Activated CD4-positive, alpha-beta T cell treated with anti-CD3 and anti-CD28 coated beads for 36 hours (primary cell): ENCODE data around the gene FMO1. TPM values are rescaled to one million over a fixed set of nuclear protein-coding genes. Genes with fewer than 3 reads are reported as not detected.
"Not testable (repeated sequence)": the region's sequence is repeated elsewhere in the genome, so short reads cannot be mapped to it uniquely, and the experiment has no call there.

ENCODE experiments used
- ATAC-seq: fragments of 200-7000 bp; cut with Tn5 transposase; one replicate; pipeline ENCODE4 v1.10.0; 2021; ENCODE audit warnings: mild to moderate bottlenecking, moderate library complexity
- CTCF ChIA-PET: fragments of 350-600 bp; sonication (Branson Sonifier 250); formaldehyde crosslinking; loops from one replicate; lab custom pipeline; 2021; ENCODE audit warnings: antibody characterized with exemption; lab: Charles Lee
- POLR2A ChIA-PET: fragments of 350-600 bp; sonication (Branson Sonifier 250); formaldehyde crosslinking; loops from one replicate; lab custom pipeline; 2021; ENCODE audit warnings: antibody characterized with exemption, inconsistent platforms; lab: Charles Lee
- DNase-seq: peaks from one replicate; pipeline ENCODE4 v3.0.0-alpha.2; 2020
- H3K27ac Mint-ChIP-seq: one replicate; pipeline ENCODE4 v1.8.0; 2021; ENCODE audit warnings: mixed read lengths
- H3K27me3 Mint-ChIP-seq: one replicate; pipeline ENCODE4 v1.8.0; 2021; ENCODE audit warnings: mixed read lengths
- H3K36me3 Mint-ChIP-seq: one replicate; pipeline ENCODE4 v1.8.0; 2021; ENCODE audit warnings: low read depth, mixed read lengths
- H3K4me1 Mint-ChIP-seq: one replicate; pipeline ENCODE4 v1.8.0; 2021; ENCODE audit warnings: mixed read lengths
- H3K4me3 Mint-ChIP-seq: one replicate; pipeline ENCODE4 v1.8.0; 2021; ENCODE audit warnings: mild to moderate bottlenecking, moderate library complexity, mixed read lengths
- H3K9me3 Mint-ChIP-seq: one replicate; pipeline ENCODE4 v1.8.0; 2021; ENCODE audit warnings: low read depth, mixed read lengths
- intact Hi-C, 2 experiments: fragments of 100-400 bp; cut with DNase I in 1 of 2; cut with micrococcal nuclease in 1 of 2; formaldehyde crosslinking; loops; one replicate each; pipeline versions ENCODE4 v1.14.2 to v1.15.1; 2022 to 2024; cut with DNase I, micrococcal nuclease
- total RNA-seq, 2 experiments: library from RNA; stranded (reverse); gene quantifications; one replicate each; pipeline ENCODE4 v1.2.3, GENCODE V29; 2021

FMO1 gene
- total RNA-seq, 2 experiments from 2014 or later = not detected

DNA sequence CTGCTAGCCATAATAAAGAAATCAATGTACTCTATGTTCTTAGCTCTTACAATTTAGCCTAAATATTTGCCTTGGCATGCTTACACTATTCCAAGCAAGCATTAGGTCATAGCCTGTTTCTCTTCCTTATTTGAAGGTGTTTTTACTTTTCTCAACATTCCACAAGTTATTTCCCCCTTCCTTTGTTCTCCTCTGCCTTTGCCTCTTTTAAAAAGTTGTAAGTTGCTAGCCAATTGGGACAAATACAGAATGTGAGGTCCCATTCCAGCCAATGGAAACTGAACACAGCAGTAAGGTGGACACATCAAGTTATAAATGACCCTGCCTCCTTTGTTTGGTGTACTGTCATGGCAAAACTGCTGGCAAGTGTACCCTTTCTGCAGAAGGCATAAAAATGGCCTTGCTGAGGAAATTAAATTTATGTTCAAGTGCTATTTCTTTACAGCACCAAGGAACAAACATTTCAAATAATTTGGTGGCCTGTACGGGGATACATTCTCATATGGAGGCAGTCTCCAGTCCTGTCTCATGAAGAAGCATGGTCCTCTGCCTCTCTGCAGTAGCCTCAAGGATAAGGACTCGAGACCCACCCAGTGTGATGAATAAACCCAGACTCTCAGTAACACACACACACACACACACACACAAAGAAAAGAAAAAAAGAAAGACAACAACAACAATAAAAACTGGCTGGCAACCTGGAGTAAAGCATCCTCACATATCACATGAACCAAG lies 28.8 kb upstream of the FMO1 start:
- no peaks in the 10 kb centered on the region for H3K9me3 Mint-ChIP-seq
- intact Hi-C loops = no loop called here
- no peaks in the 10 kb centered on the region for H3K4me1 Mint-ChIP-seq
- DNase-seq (no peak), ATAC-seq (no peak)
- H3K36me3 Mint-ChIP-seq = no peaks in the 10 kb centered on the region
- no peak overlapping the region for H3K27ac Mint-ChIP-seq
- ChIA-PET CTCF (no interaction called here), POLR2A (no interaction called here)
- no peak overlapping the region for H3K4me3 Mint-ChIP-seq
- H3K27me3 Mint-ChIP-seq = peaks cover 5% of the 10 kb centered on the region

DNA sequence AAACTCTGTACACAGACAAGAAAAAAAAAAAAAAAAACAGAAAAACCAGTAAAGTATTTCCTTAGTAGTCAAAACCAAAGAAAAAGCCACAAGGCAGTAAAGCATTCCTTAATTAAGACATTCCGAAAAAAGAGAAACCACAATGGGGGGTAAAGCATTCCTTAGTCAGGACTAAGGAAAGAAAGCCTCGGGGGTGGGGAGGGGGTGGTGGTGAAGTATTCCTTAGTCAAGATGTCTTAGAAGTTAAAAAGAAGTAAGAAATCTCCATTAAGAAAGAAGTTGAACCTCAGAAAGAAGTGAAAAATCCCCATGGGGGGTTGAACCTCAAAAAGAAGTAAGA lies 28.2 kb upstream of the FMO1 start:
- intact Hi-C loops = no loop called here
- Mint-ChIP-seq H3K9me3 (no peaks in the 10 kb centered on the region), H3K36me3 (no peaks in the 10 kb centered on the region), H3K4me1 (no peaks in the 10 kb centered on the region), H3K27me3 (peaks cover 5% of the 10 kb centered on the region), H3K4me3 (no peak overlapping the region), H3K27ac (no peak overlapping the region)
- CTCF ChIA-PET = no interaction called here
- POLR2A ChIA-PET = no interaction called here
- no peak for ATAC-seq
- no peak for DNase-seq

DNA sequence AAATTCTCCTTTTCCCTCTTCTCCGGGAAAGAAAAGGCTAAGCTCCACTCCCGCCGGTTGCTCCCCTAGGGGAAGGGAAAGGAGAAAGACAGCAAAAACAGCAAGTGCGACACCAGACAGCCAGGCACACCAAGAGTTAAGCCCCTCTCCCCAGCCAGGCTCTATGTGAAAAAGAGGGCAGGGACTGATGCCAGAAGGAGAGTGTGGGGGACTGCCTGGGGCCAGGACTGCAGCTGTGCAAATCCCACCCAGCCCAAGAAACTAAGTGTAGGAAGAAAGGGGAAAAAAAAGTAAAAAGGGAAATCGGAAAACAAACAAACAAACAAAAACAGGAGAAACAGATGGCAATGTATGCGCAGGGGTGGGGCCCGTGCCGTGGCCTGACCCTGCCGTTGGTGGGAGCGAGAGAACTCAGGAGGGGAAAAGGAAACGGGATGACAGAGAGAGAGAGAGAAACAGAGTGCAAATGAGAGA lies 27.7 kb upstream of the FMO1 start:
- Mint-ChIP-seq H3K36me3 (no peaks in the 10 kb centered on the region), H3K27ac (no peak overlapping the region), H3K4me3 (no peak overlapping the region), H3K27me3 (peaks cover 5% of the 10 kb centered on the region), H3K9me3 (no peaks in the 10 kb centered on the region), H3K4me1 (no peaks in the 10 kb centered on the region)
- ATAC-seq (no peak), DNase-seq (no peak)
- intact Hi-C loops = no loop called here
- ChIA-PET CTCF (no interaction called here), POLR2A (no interaction called here)

DNA sequence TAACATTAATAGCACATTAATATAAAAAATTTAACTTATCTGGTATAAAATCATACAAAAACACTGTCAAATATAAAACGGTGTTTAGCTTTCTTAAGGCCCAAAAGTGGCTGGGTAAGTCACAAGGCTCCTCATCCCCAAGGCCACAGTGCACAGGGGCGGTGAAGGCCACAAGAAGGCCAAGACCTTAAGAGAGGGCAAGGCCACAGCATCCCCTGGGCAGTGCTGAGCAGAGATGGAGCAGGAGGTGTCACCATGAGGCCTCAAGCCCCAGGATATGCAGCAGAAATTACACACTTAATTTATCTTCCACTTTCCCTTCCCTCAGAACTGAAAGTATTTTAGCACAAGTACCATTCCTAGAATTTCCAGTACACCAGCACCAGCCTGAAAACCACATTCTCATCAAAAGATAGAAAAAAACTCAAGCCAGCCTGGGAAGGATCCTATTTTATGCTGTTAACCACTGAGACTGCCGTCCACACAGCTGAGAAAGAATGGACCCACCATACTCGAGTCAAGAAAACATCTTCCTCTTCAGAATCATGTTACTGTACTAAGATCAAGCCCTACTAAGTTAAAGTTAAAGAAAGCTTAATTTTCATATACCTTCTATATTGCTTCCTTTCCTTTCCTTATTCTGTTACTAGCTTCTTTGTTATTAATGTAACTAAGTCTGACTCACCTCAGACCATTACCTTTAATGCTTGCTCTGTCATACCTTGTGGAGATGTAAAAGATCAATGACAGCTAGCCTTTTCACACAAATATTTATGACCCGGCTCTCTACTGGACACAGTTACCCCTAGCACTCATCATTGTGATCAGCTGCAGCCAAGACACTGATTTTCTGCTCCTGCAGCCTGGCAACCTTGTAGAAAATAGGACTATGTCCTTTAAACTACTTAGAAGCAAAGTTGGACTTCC lies 26.4 kb upstream of the FMO1 start:
- H3K36me3 Mint-ChIP-seq = no peaks in the 10 kb centered on the region
- H3K4me1 Mint-ChIP-seq = no peaks in the 10 kb centered on the region
- no peak for DNase-seq
- ChIA-PET POLR2A (no interaction called here), CTCF (interaction anchor here (0.7 to 0.8 kb wide), 2 partner anchors 33 to 133 kb away, joined by 3 read pairs; no protein-coding TSS in a partner anchor)
- peaks cover 5% of the 10 kb centered on the region for H3K27me3 Mint-ChIP-seq
- no peak overlapping the region for H3K27ac Mint-ChIP-seq
- intact Hi-C loops = no loop called here
- H3K4me3 Mint-ChIP-seq = no peak overlapping the region
- no peak for ATAC-seq
- no peaks in the 10 kb centered on the region for H3K9me3 Mint-ChIP-seq

DNA sequence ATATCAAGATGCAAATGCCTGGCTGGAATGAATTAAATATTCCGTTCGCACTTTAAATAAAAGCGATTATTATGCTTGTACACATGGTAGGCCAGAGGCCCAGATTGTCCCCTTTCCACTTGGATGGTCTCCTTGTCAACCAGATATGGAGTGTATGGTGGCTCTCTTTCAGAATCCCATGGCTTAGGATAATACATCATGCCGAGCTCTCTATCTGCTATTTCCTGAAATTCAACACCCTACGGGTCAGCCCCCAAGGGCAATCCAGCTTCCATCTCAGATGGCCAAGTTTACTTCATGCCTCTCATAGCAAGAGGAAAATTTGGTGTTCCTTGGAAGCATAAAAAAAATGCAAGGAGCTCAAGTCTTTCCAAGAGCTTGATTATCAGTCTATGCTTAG lies 25.4 kb upstream of the FMO1 start:
- DNase-seq (no peak), ATAC-seq (no peak)
- H3K9me3 Mint-ChIP-seq = no peaks in the 10 kb centered on the region
- ChIA-PET CTCF (interaction anchor here (0.7 to 1.0 kb wide), 2 partner anchors 10 to 134 kb away, joined by 3 read pairs; no protein-coding TSS in a partner anchor), POLR2A (no interaction called here)
- H3K27ac Mint-ChIP-seq = no peak overlapping the region
- H3K36me3 Mint-ChIP-seq = no peaks in the 10 kb centered on the region
- H3K4me3 Mint-ChIP-seq = no peak overlapping the region
- intact Hi-C loops = no loop called here
- peaks cover 5% of the 10 kb centered on the region for H3K27me3 Mint-ChIP-seq
- no peaks in the 10 kb centered on the region for H3K4me1 Mint-ChIP-seq

DNA sequence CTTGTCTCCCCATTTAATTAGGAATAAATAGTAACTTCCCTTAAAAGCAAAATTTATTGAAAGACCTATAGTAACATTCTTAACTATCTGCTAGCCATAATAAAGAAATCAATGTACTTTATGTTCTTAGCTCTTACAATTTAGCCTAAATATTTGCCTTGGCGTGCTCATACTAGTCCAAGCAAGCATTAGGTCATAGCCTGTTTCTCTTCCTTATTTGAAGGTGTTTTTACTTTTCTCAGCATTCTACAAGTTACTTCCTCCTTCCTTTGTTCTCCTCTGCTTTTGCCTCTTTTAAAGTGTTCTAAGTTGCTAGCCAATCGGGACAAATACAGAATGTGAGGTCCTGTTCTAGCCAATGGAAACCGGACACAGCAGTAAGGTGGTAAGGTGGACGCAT lies 24.0 kb upstream of the FMO1 start:
- not testable (repeated sequence) for H3K9me3 Mint-ChIP-seq

DNA sequence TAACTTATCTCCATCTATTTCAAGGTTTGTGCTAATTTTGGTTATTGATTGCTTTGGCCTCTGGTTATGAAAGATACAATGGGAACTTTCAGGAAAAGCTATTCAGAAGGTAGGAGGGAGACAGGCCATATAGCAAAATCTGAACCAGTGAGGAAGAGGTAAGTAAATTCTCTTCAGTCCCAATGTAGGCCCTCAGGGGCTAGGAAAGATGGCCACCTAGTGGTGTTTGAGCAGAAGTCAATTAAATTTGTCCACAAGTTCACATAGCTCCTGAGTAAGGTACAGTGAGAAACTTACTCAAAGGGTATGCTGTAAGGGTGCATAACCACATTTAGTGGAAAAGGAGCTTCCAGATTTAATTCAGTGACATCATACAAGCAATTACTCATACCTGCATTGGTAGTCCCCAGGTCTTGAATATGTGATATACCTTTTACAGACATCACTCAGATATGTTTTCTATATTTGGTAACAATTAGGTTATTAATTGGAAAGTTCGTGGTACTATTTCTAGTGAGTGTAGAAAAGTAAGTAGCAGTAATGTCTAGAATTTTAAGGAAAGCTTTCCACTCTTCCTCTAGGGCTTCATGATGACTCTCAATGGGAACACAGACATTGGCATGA lies 21.4 kb upstream of the FMO1 start:
- H3K27ac Mint-ChIP-seq = no peak overlapping the region
- peaks cover 4% of the 10 kb centered on the region for H3K27me3 Mint-ChIP-seq
- peak; percentile 37 for DNase-seq
- intact Hi-C loops = loop anchor here in 1 of 2 experiments (1.0 kb wide), 1 partner anchor 260 kb away; no protein-coding TSS in a partner anchor
- POLR2A ChIA-PET = no interaction called here
- peak; percentile 73 for ATAC-seq
- H3K9me3 Mint-ChIP-seq = no peaks in the 10 kb centered on the region
- no peak overlapping the region for H3K4me3 Mint-ChIP-seq
- CTCF ChIA-PET = interaction anchor here (0.6 to 2.0 kb wide), 11 partner anchors 8 to 1326 kb away, joined by 3 to 12 read pairs (median 4); partner anchors contain the start of gene FMO4
- no peaks in the 10 kb centered on the region for H3K36me3 Mint-ChIP-seq
- H3K4me1 Mint-ChIP-seq = no peaks in the 10 kb centered on the region

More for the DNA sequence above, 24.0 kb upstream of the FMO1 start:
- H3K4me3 Mint-ChIP-seq, H3K27ac Mint-ChIP-seq, POLR2A ChIA-PET, DNase-seq, H3K36me3 Mint-ChIP-seq, H3K27me3 Mint-ChIP-seq, intact Hi-C loops, H3K4me1 Mint-ChIP-seq, CTCF ChIA-PET, ATAC-seq: not testable (repeated sequence)

DNA sequence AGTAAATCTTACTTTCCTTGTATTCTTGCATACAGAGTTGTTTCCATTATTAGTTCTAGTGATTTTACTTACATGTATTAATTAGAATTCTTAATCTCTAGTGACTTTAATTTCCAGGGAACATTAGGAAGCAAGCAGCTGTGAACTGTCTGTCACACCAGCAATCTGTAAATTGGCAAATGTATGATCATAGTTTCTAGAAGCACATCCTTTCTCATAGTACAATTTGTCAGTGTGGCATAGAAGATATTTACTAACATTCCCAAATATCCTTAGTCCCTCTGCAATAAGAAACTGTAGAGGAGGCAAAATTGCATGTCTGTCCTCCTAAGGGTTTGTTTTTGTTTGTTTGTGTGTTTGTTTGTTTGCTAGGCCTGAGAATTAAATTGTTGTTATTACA lies 17.0 kb upstream of the FMO1 start:
- CTCF ChIA-PET = interaction anchor here (1.0 to 3.0 kb wide), 3 partner anchors 15 to 155 kb away, joined by 3 to 10 read pairs (median 3); no protein-coding TSS in a partner anchor

DNA sequence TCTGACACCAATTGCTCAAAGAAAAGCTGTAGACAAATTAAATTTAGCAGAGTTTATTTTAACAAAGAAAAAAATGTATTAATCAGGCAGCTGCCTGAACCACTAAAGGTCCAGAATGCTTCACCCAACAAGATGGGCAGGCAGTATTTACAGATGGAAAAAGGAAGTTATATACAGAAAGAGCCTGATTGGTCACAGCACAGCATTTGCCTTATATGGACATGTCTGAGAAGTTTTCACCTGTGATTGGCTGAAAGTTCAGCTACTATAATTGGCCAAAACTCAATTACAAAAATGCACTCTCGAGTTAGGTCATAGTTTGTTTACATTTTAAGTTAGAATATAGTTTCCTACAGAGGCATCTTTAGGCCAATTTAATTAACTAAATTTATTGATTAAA lies 15.1 kb upstream of the FMO1 start:
- H3K9me3 Mint-ChIP-seq = no peaks in the 10 kb centered on the region
- ChIA-PET POLR2A (no interaction called here), CTCF (interaction anchor here (0.8 to 3.0 kb wide), 4 partner anchors 10 to 81 kb away, joined by 3 to 10 read pairs (median 3); partner anchors contain the start of gene FMO4)
- no peaks in the 10 kb centered on the region for H3K36me3 Mint-ChIP-seq
- H3K27ac Mint-ChIP-seq = no peak overlapping the region
- H3K27me3 Mint-ChIP-seq = peaks cover 13% of the 10 kb centered on the region
- intact Hi-C loops = no loop called here
- H3K4me3 Mint-ChIP-seq = no peak overlapping the region
- no peak for ATAC-seq
- DNase-seq = no peak
- H3K4me1 Mint-ChIP-seq = no peaks in the 10 kb centered on the region

More for the DNA sequence above, 17.0 kb upstream of the FMO1 start:
- intact Hi-C loops = no loop called here
- Mint-ChIP-seq H3K36me3 (no peaks in the 10 kb centered on the region), H3K9me3 (no peaks in the 10 kb centered on the region), H3K4me3 (no peak overlapping the region), H3K4me1 (no peaks in the 10 kb centered on the region), H3K27ac (no peak overlapping the region), H3K27me3 (peaks cover 8% of the 10 kb centered on the region)
- DNase-seq (no peak), ATAC-seq (no peak)
- POLR2A ChIA-PET = no interaction called here

DNA sequence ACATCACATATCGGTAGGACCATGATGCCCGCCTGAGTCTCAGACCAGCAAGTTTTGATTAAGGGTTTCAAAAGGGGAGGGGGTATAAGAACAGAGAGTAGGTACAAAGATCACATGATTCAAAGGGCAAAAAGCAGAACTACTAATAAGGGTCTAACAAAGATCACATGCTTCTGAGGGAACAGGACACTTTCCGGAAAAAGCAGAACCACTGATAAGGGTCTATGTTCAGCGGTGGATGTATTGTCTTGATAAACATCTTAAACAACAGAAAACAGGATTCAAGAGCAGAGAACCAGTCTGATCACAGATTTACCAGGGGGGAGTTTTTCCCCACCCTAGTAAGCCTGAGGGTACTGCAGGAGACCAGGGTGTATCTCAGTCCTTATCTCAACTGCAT lies 12.1 kb upstream of the FMO1 start:
- ATAC-seq, H3K27ac Mint-ChIP-seq, H3K4me3 Mint-ChIP-seq, intact Hi-C loops, DNase-seq, H3K9me3 Mint-ChIP-seq, POLR2A ChIA-PET, H3K4me1 Mint-ChIP-seq, H3K36me3 Mint-ChIP-seq: not testable (repeated sequence)
- CTCF ChIA-PET = interaction anchor here (2.1 kb wide), 1 partner anchor 9 kb away, joined by 14 read pairs; no protein-coding TSS in a partner anchor
- H3K27me3 Mint-ChIP-seq = peaks cover 23% of the 10 kb centered on the region

DNA sequence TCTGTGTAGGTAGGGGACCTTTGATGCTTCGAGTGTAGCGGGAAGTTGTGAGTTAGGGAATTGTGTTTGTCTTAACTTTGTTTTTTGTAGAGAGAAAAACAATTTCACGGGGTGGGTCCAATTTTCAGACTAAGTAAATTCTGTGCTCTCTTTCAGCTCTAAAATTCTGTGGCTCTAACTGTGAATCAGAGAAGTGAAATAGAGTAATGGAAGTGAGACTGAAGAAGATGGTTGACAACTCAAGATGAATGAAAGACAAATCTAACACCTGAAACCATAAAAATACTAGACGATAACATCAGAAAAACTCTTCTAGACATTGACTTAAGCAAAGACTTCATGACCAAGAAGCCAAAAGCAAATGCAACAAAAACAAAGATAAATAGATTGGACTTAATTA lies 4.4 kb upstream of the FMO1 start:
- ChIA-PET CTCF (interaction anchor here (0.6 to 6.9 kb wide), 3 partner anchors 17 to 173 kb away, joined by 4 to 50 read pairs (median 6); partner anchors contain the start of gene FMO4), POLR2A (no interaction called here)
- no peak overlapping the region for H3K4me3 Mint-ChIP-seq
- peaks cover 19% of the 10 kb centered on the region for H3K27me3 Mint-ChIP-seq
- no peaks in the 10 kb centered on the region for H3K36me3 Mint-ChIP-seq
- H3K27ac Mint-ChIP-seq = no peak overlapping the region
- no peaks in the 10 kb centered on the region for H3K4me1 Mint-ChIP-seq
- peaks cover 5% of the 10 kb centered on the region for H3K9me3 Mint-ChIP-seq
- no peak for DNase-seq
- intact Hi-C loops = no loop called here
- no peak for ATAC-seq
